Stimulated activated CD8-positive, alpha-beta memory T cell treated with anti-CD3 and anti-CD28 coated beads, Interleukin-4, amount 100 ng/mL, for 24 hours (primary cell): Measurements from ENCODE around the gene ODAD3.
"Not testable (repeated sequence)": the region's sequence is repeated elsewhere in the genome, so short reads cannot be mapped to it uniquely, and the experiment has no call there.

Source experiments
- DNase-seq: peaks from one replicate; pipeline ENCODE4 v3.0.0-alpha.2; 2020; ENCODE audit warnings: low read depth

ODAD3 gene

GRCh38 chr19:11460207-11460606 lies 25.3 kb upstream of the ODAD3 start:
- no peak for DNase-seq

GRCh38 chr19:11458912-11459311 lies 24.0 kb upstream of the ODAD3 start:
- not testable (repeated sequence) for DNase-seq

GRCh38 chr19:11458236-11458900 lies 23.4 kb upstream of the ODAD3 start:
- no peak for DNase-seq

- no peak for DNase-seq
These were observed 22.9 kb upstream of the ODAD3 start for GRCh38 chr19:11457831-11458230.

- no peak for DNase-seq
These were observed 22.2 kb upstream of the ODAD3 start for GRCh38 chr19:11457115-11457514.

- DNase-seq: no peak
These were observed 21.7 kb upstream of the ODAD3 start for GRCh38 chr19:11456659-11457058.

- DNase-seq: not testable (repeated sequence)
These were observed 20.3 kb upstream of the ODAD3 start for GRCh38 chr19:11455233-11455554.

GRCh38 chr19:11453468-11454341 lies 18.8 kb upstream of the ODAD3 start:
- no peak for DNase-seq

GRCh38 chr19:11452620-11453310 lies 17.8 kb upstream of the ODAD3 start:
- DNase-seq: no peak

- no peak for DNase-seq
These were observed 17.1 kb upstream of the ODAD3 start for GRCh38 chr19:11451871-11452619.

- no peak for DNase-seq
These were observed 16.5 kb upstream of the ODAD3 start for GRCh38 chr19:11451327-11451870.

GRCh38 chr19:11450570-11451326 lies 15.8 kb upstream of the ODAD3 start:
- no peak for DNase-seq

GRCh38 chr19:11448923-11449554 lies 14.1 kb upstream of the ODAD3 start:
- no peak for DNase-seq

- DNase-seq: no peak
These were observed 13.5 kb upstream of the ODAD3 start for GRCh38 chr19:11448410-11448809.

- DNase-seq: no peak
These were observed 12.7 kb upstream of the ODAD3 start for GRCh38 chr19:11447347-11448262.

GRCh38 chr19:11446652-11447301 lies 11.9 kb upstream of the ODAD3 start:
- DNase-seq: no peak

- no peak for DNase-seq
These were observed 11.3 kb upstream of the ODAD3 start for GRCh38 chr19:11446271-11446651.

GRCh38 chr19:11445141-11445540 lies 10.2 kb upstream of the ODAD3 start:
- DNase-seq: no peak

- DNase-seq: no peak
These were observed 9.1 kb upstream of the ODAD3 start for GRCh38 chr19:11444059-11444458.
